Measurements from ENCODE around the gene METAP1D.

METAP1D gene

GRCh38 chr2:172080641-172081220 is 81.0 kb downstream of the METAP1D start:
- DNase-seq (ENCODE audit: low read depth): no peak

GRCh38 chr2:172081221-172082022 is 81.7 kb downstream of the METAP1D start:
- DNase-seq (ENCODE audit: low read depth): no peak

GRCh38 chr2:172082105-172082943 is 82.6 kb downstream of the METAP1D start:
- DNase-seq (ENCODE audit: low read depth): no peak

GRCh38 chr2:172082944-172083627 is 83.3 kb downstream of the METAP1D start:
- DNase-seq (ENCODE audit: low read depth): no peak

GRCh38 chr2:172083628-172084394 is 84.1 kb downstream of the METAP1D start:
- no peak for DNase-seq (ENCODE audit: low read depth)

- no peak for DNase-seq (ENCODE audit: low read depth)
Observed at GRCh38 chr2:172084395-172084644, 84.6 kb downstream of the METAP1D start.

GRCh38 chr2:172084645-172085459 is 85.1 kb downstream of the METAP1D start:
- peak; percentile 80 for DNase-seq (ENCODE audit: low read depth)

- DNase-seq (ENCODE audit: low read depth): no peak
Observed at GRCh38 chr2:172085460-172086159, 85.9 kb downstream of the METAP1D start, which contains the start of gene DLX1. Gene DLX1 (plus strand): TSS chr2:172085507. CDS start chr2:172085678, 171 bp downstream.

GRCh38 chr2:172086241-172087206 is 86.8 kb downstream of the METAP1D start:
- DNase-seq (ENCODE audit: low read depth): no peak

- DNase-seq (ENCODE audit: low read depth): no peak
Observed at GRCh38 chr2:172087207-172087779, 87.5 kb downstream of the METAP1D start.

- no peak for DNase-seq (ENCODE audit: low read depth)
Observed at GRCh38 chr2:172087780-172088244, 88.1 kb downstream of the METAP1D start.

GRCh38 chr2:172088245-172089004 is 88.7 kb downstream of the METAP1D start:
- DNase-seq (ENCODE audit: low read depth): no peak

GRCh38 chr2:172089005-172089504 is 89.3 kb downstream of the METAP1D start:
- DNase-seq (ENCODE audit: low read depth): no peak

GRCh38 chr2:172089633-172090032 is 89.9 kb downstream of the METAP1D start:
- DNase-seq (ENCODE audit: low read depth): no peak

- DNase-seq (ENCODE audit: low read depth): no peak
Observed at GRCh38 chr2:172090044-172090961, 90.5 kb downstream of the METAP1D start.

GRCh38 chr2:172091000-172091641 is 91.4 kb downstream of the METAP1D start:
- no peak for DNase-seq (ENCODE audit: low read depth)

All from non-pigmented ciliary epithelial cell (primary cell).